Measurements from ENCODE around the gene MDC1. TPM values are rescaled to one million over a fixed set of nuclear protein-coding genes. Genes with fewer than 3 reads are reported as not detected.

The MDC1 gene
- polyA plus RNA-seq, 1 of the 3 experiments (the other 2 are of a cell fraction) = 10.4 TPM

- Histone ChIP-seq H3K4me3 (ENCODE audit: low read depth in 2 of 2, low read length in 1 of 2) (peak overlapping the region in 1 of 2 experiments; percentile 32; a peak in 1 of 4 replicates), H4K20me1 (ENCODE audit: insufficient read depth) (peaks cover 36% of the 10 kb centered on the region), H3K9me3 (no peaks in the 10 kb centered on the region), H3F3A (replicated peaks; ENCODE audit: insufficient read depth) (peaks cover 63% of the 10 kb centered on the region), H3K36me3 (replicated peaks in 1 of 2; ENCODE audit: control insufficient read depth in 1 of 2, insufficient read depth in 2 of 2, low read length in 1 of 2) (peaks cover 25 to 47% of the 10 kb centered on the region in 2 experiments), H3K79me2 (ENCODE audit: insufficient read depth) (peaks cover 68% of the 10 kb centered on the region), H3K9ac (peak overlapping the region; percentile 19; the same call in 1 of the 2 replicates), H3K9me2 (no peaks in the 10 kb centered on the region), H3K4me2 (peak overlapping the region; percentile 69), H3K27ac (ENCODE audit: low read depth in 2 of 2, low read length in 1 of 2) (peak overlapping the region in 1 of 2 experiments; percentile 16; a peak in 2 of 4 replicates), H2AFZ (ENCODE audit: low read depth) (no peak overlapping the region), H3K27me3 (ENCODE audit: insufficient read depth) (no peaks in the 10 kb centered on the region), H3K4me1 (ENCODE audit: control insufficient read depth in 1 of 2, insufficient read depth in 2 of 2, low read depth in 1 of 2, low read length in 1 of 2) (peaks cover 16 to 38% of the 10 kb centered on the region in 2 experiments; a peak in 3 of 4 replicates)
- 31% methylated on average over 21 of the region's 31 CpGs for WGBS (ENCODE audit: low lambda C conversion rate)
- TF ChIP-seq RCOR1 (IDR thresholded peaks at IDR 0.05; ENCODE audit: low read length) = 0 out of 2 replicates have a peak, but pooled peaks have one; percentile 23
- no peak for TF ChIP-seq MXI1 (IDR thresholded peaks at IDR 0.05; ENCODE audit: low read depth, low read length)
- TF ChIP-seq NRF1 (IDR thresholded peaks at IDR 0.05; ENCODE audit: low read depth, low read length) = 0 out of 2 replicates have a peak, but pooled peaks have one; percentile 7
- TF ChIP-seq CTCF (IDR thresholded peaks at IDR 0.05) = peak; percentile 92
- TF ChIP-seq TEAD4 (IDR thresholded peaks at IDR 0.05; ENCODE audit: borderline replicate concordance, insufficient read depth) = no peak
- TF ChIP-seq SMC3 (IDR thresholded peaks at IDR 0.05; ENCODE audit: low read depth, low read length) = peak; percentile 89
- TF ChIP-seq RAD21 (IDR thresholded peaks at IDR 0.05; ENCODE audit: low read length) = peak; percentile 88
- no peak for TF ChIP-seq ZBTB33 (IDR thresholded peaks at IDR 0.05; ENCODE audit: borderline replicate concordance, low read depth)
- ChIA-PET POLR2A (interaction anchor here (0.6 to 2.2 kb wide), 4 partner anchors 12 to 51 kb away, joined by 3 to 24 read pairs (median 8); partner anchors contain the start of gene NRM), CTCF (interaction anchor here (0.6 to 29.8 kb wide), 38 partner anchors 11 to 414 kb away, joined by 3 to 838 read pairs (median 4); partner anchors contain the start of genes FLOT1, MDC1, MRPS18B and NRM)
- peak; percentile 90 for DNase-seq
Measured at GRCh38 chr6:30678964-30679726, 37.9 kb downstream of the MDC1 start.

- Histone ChIP-seq H3K4me2 (no peak overlapping the region), H3K27me3 (ENCODE audit: insufficient read depth) (no peaks in the 10 kb centered on the region), H3K36me3 (replicated peaks in 1 of 2; ENCODE audit: control insufficient read depth in 1 of 2, insufficient read depth in 2 of 2, low read length in 1 of 2) (peaks cover 25 to 44% of the 10 kb centered on the region in 2 experiments), H3K4me3 (ENCODE audit: low read depth in 2 of 2, low read length in 1 of 2) (no peak overlapping the region), H3K27ac (ENCODE audit: low read depth in 2 of 2, low read length in 1 of 2) (no peak overlapping the region), H3K79me2 (ENCODE audit: insufficient read depth) (peaks cover 54% of the 10 kb centered on the region), H2AFZ (ENCODE audit: low read depth) (no peak overlapping the region), H3K4me1 (ENCODE audit: control insufficient read depth in 1 of 2, insufficient read depth in 2 of 2, low read depth in 1 of 2, low read length in 1 of 2) (peaks cover 15 to 16% of the 10 kb centered on the region in 2 experiments; a peak in 3 of 4 replicates), H3K9me3 (no peaks in the 10 kb centered on the region), H3K9me2 (no peaks in the 10 kb centered on the region), H4K20me1 (ENCODE audit: insufficient read depth) (peaks cover 35% of the 10 kb centered on the region), H3F3A (replicated peaks; ENCODE audit: insufficient read depth) (peaks cover 51% of the 10 kb centered on the region), H3K9ac (no peak overlapping the region)
- no peak for TF ChIP-seq IRF3 (IDR thresholded peaks at IDR 0.05; ENCODE audit: low read depth, low read length)
- TF ChIP-seq RXRA (IDR thresholded peaks at IDR 0.05; ENCODE audit: borderline replicate concordance, low read depth) = no peak
- TF ChIP-seq FOXM1 (IDR thresholded peaks at IDR 0.05; ENCODE audit: low read depth) = no peak
- no peak for TF ChIP-seq GATA2 (CRISPR knock-in tag; IDR thresholded peaks at IDR 0.05)
- 98% methylated on average over 9 of the region's 10 CpGs for WGBS (ENCODE audit: low lambda C conversion rate)
- no peak for DNase-seq
- ChIA-PET CTCF (interaction anchor here (1.4 to 29.8 kb wide), 2 partner anchors 11 to 46 kb away, joined by 5 to 838 read pairs; partner anchors contain the start of genes FLOT1, MDC1 and TUBB), POLR2A (no interaction called here)
Measured at GRCh38 chr6:30676660-30677285, 40.3 kb downstream of the MDC1 start.

Data from SK-N-SH (cell line).